Measurements from ENCODE around the gene CYP20A1. TPM values are rescaled to one million over a fixed set of nuclear protein-coding genes. Genes with fewer than 3 reads are reported as not detected.
"Not testable (repeated sequence)": the region's sequence is repeated elsewhere in the genome, so short reads cannot be mapped to it uniquely, and the experiment has no call there.

The CYP20A1 gene
- polyA plus RNA-seq, 3 donors, result 8.4 to 15.4 (median 9.0) TPM

DNA sequence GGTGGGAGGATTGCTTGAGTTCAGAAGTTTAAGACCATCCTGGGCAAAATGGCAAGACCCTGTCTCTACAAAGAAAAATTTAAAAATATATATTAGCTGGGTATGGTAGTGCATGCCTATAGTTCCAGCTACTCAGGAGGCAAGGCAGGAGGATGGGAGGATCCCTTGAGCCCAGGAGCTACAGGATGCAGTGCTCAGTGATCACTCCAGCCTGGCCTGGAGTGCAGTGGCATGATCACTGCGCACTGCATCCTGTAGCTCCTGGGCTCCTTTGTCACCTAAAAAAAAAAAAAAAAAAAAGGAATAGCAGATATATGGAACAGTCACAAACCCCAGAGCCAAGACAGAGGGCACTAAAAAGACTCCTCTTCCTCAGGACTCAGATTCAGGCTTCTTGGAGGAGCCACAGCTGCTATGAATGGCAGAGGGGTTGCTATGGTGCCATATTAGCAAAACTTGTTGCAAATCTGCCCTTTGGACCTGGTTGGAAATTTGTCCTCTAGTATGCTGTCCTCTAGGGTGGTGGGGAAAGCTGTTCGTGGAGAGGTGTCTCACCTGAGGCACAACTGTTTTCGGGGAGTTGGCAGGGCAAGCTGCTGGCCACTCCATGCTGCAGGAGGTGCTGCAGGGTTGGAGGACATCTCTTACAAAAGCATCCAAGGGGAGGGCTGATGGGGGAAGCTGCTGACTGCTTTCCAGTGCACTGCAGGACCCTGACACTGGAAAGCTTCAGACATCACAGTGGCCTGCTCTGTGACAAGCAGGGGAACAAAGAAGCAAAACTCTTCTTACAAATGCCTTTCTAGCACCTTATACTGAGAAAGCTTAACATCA lies 22.7 kb downstream of the CYP20A1 start:
- H3K27ac ChIP-seq (ENCODE audit: low read depth, low read length), result no peak overlapping the region
- WGBS, 3 donors, result 92 to 98% (median 94%) methylated on average over 3 of the region's 3 CpGs

DNA sequence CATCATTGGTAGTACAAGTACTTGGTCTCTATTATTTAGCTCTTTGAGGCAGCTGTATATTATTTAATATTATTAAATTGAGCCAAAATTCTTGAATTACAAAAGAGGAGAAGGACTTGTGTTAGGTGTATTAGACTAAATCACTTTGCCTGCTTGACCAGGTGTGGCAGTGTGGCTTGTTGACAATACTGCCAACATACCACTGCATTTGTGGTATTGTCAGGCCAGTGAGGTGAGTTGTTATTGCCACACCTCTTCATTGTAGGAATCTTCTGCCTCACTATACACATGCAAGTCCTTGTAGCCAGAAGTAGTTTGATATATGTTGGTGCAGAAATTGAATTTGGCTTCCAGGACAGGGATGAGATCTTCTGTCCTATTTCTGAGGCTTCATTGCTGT lies 40.5 kb downstream of the CYP20A1 start:
- H3K27ac ChIP-seq (ENCODE audit: low read depth, low read length), result no peak overlapping the region

DNA sequence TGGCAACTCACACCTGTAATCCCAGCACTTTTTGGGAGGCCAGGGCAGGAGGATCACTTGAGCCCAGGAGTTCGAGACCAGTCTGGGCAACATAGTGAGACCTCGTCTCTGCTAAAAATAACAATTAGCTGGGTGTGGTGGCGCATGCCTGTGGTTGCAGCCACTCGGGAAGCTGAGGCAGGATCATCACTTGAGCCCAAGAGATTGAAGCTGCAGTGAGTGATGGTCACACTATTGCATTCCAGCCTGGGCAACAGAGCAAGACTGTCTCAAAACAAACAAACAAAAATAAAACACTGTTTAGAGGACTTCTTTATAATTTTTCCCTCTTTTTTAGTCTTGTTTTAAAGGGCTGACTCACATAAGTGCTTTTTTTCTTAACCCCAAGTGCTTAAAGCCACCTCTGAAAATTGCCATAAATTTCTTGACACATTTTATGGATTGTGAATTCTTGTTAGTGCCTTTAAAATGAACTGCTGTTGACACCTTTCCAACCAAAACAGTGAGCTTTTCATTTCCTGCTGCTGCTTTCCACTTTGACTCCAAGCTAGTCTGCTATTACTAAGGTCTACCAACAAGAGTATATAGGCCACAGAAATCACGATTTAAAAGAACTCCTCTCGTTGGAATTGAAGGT lies 41.7 kb downstream of the CYP20A1 start:
- H3K27ac ChIP-seq (ENCODE audit: low read depth, low read length), result no peak overlapping the region
- 88 to 91% (median 90%) methylated on average over 6 of the region's 6 CpGs for WGBS, 3 donors

DNA sequence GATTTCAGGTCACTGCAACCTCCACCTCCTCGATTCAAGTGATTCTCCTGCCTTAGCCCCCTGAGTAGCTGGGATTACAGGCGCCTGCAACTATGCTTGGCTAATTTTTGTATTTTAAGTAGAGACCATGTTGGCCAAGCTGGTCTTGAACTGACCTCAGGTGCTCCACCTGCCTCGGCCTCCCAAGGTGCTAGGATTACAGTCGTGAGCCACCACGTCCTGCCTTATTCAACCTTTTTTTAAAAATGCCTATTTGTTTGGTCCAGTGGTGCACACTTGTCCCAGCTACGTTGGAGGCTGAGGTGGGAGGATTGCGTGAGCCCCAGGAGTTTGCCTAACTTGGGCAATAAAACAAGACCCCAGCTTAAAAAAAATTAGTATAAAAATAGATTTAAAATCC lies 43.3 kb downstream of the CYP20A1 start:
- no peak overlapping the region for H3K27ac ChIP-seq (ENCODE audit: low read depth, low read length)
- WGBS, 3 donors, result 97 to 98% (median 97%) methylated on average over 7 of the region's 7 CpGs

DNA sequence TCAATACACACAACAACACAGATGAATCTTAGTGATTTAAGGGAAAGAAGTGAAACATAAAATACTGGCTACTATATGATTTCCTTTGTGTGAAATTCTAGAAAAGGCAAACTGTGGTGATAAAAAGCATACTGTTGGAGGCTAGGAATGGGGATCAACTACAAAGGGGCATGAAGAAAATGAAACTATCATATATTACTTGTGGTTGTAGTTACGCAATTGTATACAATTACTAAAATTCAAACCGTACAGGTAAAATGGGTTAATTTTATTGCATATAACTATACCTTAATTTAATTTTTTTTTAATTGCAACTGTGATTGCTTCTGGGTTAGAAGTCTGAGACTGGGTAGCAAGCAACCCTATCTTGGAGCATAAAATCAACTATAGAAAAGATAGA lies 47.7 kb downstream of the CYP20A1 start:
- 87 to 91% (median 88%) methylated on average over 2 of the region's 2 CpGs for WGBS, 3 donors
- no peak overlapping the region for H3K27ac ChIP-seq (ENCODE audit: low read depth, low read length)

DNA sequence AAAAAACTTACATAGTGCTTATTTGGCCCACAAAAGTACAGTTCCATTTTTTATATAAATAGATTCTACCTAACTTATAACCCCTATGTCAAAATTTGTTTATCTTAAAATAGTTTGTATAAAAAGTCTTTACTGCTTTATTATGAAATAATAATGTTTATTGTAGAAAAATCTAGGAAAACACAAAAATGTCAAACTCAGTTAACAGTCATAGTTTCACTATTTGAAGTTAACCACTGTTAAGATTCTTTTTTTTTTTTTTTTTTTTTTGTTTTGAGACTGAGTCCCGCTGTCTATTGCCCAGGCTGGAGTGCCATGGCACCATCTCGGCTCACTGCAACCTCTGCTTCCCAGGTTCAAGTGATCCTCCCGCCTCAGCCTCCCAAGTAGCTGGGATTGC lies 62.8 kb downstream of the CYP20A1 start:
- H3K27ac ChIP-seq (ENCODE audit: low read depth, low read length), result no peak overlapping the region
- WGBS, 3 donors, result 95 to 98% (median 97%) methylated on average over 3 of the region's 3 CpGs

DNA sequence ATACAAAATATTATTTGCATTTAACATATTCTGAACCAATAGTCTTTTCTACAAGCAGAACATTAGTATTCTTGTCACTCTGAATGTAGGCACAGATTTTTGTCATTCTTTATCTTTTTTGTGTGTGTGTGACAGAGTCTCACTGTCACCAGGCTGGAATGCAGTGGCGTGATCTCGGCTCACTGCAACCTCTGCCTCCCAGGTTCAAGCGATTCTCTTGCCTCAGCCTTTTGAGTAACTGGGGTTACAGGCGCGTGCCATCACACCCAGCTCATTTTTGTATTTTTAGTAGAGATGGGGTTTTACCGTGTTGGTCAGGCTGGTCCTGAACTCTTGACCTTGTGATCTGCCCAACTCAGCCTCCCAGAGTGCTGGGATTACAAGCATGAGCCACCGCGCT lies 63.8 kb downstream of the CYP20A1 start:
- WGBS, 3 donors, result 96 to 98% (median 97%) methylated on average over 8 of the region's 8 CpGs
- not testable (repeated sequence) for H3K27ac ChIP-seq (ENCODE audit: low read depth, low read length)

DNA sequence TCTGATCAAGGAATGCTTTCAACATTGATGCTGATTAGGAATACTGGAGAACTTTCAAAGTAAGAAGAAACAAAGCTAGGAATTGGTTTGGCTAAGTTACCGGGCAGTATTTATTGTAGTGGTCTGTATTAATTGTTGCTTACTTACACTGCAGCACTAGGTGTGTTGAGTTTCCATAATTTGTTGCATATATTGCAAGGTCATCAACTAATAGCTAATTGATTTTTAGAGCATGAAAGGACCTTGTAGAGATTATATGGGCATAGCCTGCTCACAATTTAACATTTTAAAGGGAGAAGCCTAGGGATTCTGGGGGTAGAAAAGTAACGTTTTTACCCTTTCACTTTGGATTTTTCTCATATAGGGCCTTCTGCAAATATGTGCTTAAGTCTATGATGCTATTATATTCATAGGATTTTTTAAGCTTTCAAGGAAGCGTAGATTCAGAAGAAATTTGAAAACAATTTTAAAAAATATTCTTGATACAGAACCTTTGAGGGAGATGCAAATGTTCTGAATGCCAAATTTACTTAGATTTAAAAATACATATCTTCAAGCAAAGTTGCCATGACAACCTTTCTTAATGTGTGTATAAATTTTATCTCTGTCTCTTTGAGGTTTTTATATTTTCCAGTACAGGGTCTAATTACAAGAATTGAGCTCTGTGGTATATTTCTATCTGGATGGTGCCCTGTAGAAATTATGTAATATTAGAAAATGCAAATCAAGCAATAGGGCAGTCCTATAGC lies 72.0 kb downstream of the CYP20A1 start:
- WGBS, 3 donors, result 89 to 95% (median 94%) methylated on average over 3 of the region's 3 CpGs
- no peak overlapping the region for H3K27ac ChIP-seq (ENCODE audit: low read depth, low read length)

DNA sequence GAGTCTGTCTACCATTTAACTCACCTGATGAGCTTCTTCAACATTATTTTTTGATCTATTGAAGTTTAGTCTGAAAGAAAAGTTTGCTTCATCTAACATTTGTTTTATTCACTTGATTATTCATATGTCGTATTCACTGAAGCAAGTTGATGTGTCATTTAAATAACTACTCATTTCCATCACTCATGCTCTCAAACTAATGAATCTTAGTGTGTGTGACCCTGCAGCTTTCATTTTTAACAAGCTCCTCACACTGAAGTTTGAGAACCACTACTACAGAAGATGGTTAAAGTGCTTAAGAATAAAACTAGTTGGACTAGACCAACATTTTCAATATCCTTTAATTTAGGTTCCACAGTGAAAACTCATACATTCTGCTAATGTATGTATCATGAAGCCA lies 87.5 kb downstream of the CYP20A1 start:
- H3K27ac ChIP-seq (ENCODE audit: low read depth, low read length), result no peak overlapping the region
- 86 to 98% (median 93%) methylated on average over 1 of the region's 1 CpG for WGBS, 3 donors

DNA sequence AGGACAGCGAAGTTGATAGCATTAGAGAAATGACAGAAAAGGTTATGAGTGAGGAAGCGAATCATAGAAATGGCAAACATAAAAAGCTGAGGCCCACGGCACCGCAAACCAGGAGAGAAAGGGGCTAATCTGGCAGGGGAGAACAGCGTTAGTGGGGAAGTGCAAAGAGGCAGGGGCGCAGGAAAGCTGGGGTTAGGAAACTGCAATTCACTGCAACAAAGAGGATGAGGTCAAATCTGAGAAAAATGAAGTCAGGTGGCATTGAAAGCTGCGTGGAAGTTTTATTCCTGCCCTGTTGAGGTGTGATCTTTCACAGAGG lies 88.7 kb downstream of the CYP20A1 start:
- WGBS, 3 donors, result 10 to 21% (median 11%) methylated on average over 7 of the region's 7 CpGs
- H3K27ac ChIP-seq (ENCODE audit: low read depth, low read length), result no peak overlapping the region

DNA sequence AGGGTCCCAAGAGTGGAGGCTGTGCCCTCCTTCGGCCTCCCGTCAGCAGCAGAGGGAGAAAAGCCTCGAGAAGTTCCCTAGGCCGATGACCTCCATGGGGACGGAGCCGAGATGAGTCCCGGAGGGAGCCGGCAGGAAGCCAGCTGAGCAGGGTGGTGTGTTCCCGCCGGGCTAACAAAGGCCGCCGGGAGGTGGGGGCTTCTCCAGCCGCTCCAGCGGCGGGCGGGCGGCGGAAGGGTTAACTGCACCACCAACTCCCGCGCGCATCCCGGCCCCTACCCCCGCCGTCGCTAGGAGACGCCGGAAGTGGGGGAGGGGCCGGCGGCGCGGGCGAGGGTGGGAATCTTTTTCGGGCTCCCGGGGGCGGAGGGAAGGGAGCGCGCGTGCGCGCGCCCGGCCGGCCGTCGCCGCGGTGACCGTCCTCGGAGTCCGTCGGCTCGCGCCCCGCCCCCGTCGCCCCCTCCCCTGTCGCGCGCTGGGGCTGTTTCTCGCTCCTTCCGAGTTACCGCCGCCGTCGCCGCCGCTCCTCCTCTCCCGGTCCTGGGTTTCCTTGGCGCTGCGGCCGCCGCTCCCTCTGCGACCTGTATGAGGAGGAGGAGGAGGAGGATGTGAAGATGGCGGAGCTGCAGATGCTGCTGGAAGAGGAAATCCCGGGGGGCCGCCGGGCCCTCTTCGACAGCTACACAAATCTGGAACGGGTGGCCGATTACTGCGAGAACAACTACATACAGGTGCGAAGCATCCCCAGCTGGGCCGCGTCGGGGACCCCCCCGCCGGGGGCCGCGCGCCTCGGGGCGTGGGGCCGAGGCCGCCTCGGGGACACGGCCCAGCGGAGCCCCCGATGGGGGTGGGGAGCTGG lies 89.3 kb downstream of the CYP20A1 start, which contains the start of gene ABI2:
Gene ABI2, plus strand, starts transcription at position 494 of the 859 bp plus-strand sequence. Its CDS starts 121 bp downstream, at position 615.
- WGBS, 3 donors, result 1% methylated on average over 65 to 98 of the region's 98 CpGs
- no peak within 1 kb of the TSS for H3K27ac ChIP-seq (ENCODE audit: low read depth, low read length)

DNA sequence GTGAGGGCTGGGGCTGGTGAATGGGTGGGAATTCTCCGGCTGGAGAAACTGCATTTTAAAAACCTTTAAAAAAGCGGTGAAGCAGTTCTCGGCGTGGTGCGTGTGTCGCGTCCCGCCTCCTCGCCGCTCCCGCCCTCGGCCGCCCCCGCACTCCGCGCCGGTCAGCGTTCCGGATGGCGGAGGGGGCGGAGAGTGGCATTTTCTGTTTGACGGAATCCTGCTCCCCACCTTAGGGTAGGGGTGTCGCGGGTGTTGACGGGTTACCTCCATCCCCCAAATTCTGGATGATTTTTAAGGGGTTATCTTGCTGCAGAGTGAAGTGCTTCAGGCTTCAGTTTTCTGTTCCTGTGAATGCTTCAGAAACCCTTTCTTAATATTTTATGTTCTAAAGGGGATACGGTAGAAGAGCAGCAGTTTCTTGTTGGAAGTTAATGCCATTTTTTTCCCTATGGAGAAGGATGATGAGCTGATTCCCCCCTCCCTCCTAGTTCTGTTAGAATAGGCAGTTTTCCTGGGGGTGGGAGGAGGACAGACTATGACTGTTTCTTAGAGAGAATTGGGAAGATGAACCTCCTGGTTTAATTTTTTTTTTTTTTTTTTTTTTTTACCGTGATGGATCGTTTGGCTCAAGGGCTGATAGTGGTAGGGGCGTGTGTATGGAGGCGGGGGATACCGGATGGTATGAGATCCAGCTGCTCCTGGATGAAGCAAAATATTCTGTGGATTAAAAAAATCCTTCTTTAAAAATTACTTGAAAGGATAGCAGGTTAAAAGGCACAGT lies 90.1 kb downstream of the CYP20A1 start:
- H3K27ac ChIP-seq (ENCODE audit: low read depth, low read length), result no peak overlapping the region
- WGBS, 3 donors, result 1 to 2% (median 1%) methylated on average over 31 of the region's 31 CpGs

DNA sequence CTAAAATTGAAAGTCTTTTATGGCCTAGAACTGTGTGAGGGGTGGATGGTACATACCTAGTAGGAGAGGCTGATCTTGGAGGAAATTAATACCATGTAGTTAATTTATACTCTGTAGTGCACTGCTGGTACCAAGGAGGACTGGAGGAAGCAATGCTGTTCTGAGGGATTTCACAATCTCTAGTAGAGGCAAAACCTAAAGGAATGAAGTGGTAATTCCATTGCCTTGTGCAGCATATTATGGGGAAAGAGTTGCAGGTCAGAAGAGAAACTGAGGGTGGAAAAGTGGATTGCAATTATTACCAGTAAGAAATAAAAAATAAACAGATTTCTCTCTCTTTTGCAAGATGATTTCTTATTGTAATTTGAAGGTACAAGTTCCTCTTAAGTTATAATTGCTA lies 91.6 kb downstream of the CYP20A1 start:
- H3K27ac ChIP-seq (ENCODE audit: low read depth, low read length), result no peak overlapping the region

DNA sequence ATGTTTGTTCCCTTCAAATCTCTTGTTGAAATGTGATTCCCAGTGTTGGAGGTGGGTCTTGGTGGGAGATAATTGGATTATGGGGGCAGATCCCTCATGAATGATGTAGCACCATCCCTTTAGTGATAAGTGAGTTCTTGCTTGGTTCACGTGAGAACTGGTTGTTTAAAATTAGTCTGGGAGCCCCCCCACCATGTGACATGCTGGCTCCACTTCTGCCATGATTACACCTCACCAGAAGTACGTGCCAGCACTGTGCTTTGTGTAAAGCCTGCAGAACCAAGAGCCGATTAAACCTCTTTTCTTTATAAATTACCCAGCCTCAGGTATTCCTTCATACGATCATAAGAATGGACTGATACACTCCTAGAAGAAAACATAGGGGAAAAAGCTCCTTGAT lies 99.5 kb downstream of the CYP20A1 start:
- 93 to 96% (median 95%) methylated on average over 4 of the region's 4 CpGs for WGBS, 3 donors
- no peak overlapping the region for H3K27ac ChIP-seq (ENCODE audit: low read depth, low read length)

DNA sequence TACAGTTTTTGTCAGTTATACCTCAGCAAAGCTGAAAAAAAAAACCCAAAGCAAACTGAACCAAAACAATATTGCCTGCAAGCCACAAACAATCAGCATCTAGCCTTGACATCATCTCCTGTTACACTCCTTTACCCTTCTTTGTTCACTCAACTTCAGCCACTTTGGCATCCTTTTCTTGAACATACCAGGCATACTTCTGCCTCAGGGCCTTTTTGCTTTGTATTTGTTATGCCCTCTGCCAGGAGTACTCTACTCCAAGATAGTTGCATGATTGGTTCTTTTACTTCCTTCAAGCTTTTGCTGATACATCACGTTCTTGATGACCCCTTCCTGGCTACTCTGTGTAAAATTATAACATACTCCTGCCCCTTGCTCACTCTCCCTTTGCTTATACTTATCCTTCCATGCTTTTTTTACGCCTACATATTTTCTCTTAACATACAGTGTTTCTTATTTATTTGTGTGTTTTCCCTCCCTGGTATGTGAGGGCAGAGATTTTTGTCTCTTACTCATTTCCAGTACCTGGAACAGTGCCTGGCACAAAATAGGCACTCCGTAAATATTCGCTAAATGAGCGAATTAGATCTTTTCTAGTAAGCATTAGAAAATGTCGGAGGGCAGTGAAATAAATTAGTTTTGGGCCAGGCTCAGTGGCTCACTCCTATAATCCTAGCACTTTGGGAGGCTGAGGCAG lies 102.1 kb downstream of the CYP20A1 start:
- no peak overlapping the region for H3K27ac ChIP-seq (ENCODE audit: low read depth, low read length)
- WGBS, 3 donors, result 85 to 90% (median 88%) methylated on average over 6 of the region's 6 CpGs

DNA sequence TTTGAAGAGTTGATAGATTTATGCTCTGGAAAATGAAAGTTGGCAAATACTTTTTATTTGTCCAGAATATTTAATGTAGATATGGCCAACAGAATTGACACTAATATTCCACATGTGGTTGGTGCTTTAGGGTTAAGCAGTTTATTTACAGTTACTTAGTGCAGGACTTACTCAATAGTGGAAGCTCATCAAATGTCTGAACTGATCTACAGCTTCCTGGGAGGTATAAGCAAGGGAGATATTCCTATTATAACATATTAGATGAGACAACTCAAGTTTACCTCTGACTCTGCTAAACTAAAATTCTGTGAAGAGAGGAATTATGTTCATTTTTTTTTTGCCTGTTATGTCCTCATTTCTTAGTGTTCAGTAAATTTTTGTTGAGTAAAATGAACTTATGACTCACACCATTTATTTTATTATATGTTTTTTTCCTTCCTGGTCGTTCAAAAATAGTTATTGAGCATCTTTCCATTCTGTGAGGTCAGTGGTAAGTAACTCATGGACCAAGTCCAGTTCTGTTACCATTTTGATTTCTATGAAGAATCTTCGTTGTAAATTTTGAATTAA lies 103.0 kb downstream of the CYP20A1 start:
- 66 to 70% (median 66%) methylated on average over 2 of the region's 2 CpGs for WGBS, 3 donors
- H3K27ac ChIP-seq (ENCODE audit: low read depth, low read length), result no peak overlapping the region

DNA sequence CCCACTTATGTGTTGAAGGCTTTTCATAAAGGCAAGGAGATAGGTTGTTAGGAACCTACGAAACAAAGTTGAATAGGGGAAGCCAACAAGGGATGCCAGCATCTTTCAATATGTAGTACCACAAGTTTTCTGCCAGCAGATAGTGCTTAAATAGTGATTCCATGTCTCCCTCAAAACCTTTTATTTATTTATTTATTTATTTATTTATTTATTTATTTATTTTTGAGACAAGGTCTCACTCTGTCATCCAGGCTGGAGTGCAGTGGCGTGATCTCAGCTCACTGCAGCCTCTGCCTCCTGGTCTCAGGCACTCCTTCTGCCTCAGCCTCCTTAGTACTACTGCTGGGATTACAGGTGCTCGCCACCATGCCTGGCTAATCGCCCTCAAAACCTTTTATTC lies 103.6 kb downstream of the CYP20A1 start:
- WGBS, 3 donors, result 96 to 99% (median 98%) methylated on average over 4 of the region's 4 CpGs
- not testable (repeated sequence) for H3K27ac ChIP-seq (ENCODE audit: low read depth, low read length)

All from adipose tissue (tissue), 3 donors.